Measurements from ENCODE around the gene RMDN3. TPM values are rescaled to one million over a fixed set of nuclear protein-coding genes. Genes with fewer than 3 reads are reported as not detected.
A peak's percentile ranks its signal among the peaks of the same experiment; 100 is the strongest.

The RMDN3 gene
- 10 to 100 TPM; 35.7 to 45.7 (median 43.2) TPM for polyA plus RNA-seq (ENCODE audit: insufficient read length in 4 of 4)

GRCh38 chr15:40754883-40755811, at the start of gene RMDN3:
Gene RMDN3, minus strand, starts transcription at chr15:40755254. Its CDS starts 471 bp downstream, at chr15:40754783.
- DNase-seq (ENCODE audit: low read depth in 4 of 4, low spot score in 2 of 4), result peak; percentile 87 to 94 (median 90)

- DNase-seq (ENCODE audit: low read depth in 4 of 4, low spot score in 2 of 4), result no peak
Observed at GRCh38 chr15:40803688-40804087, 48.6 kb upstream of the RMDN3 start.

GRCh38 chr15:40803076-40803475, 48.0 kb upstream of the RMDN3 start:
- no peak for DNase-seq (ENCODE audit: low read depth in 4 of 4, low spot score in 2 of 4)

GRCh38 chr15:40799523-40799922, 44.5 kb upstream of the RMDN3 start:
- no peak for DNase-seq (ENCODE audit: low read depth in 4 of 4, low spot score in 2 of 4)

- no peak for DNase-seq (ENCODE audit: low read depth in 4 of 4, low spot score in 2 of 4)
Observed at GRCh38 chr15:40796512-40796911, 41.5 kb upstream of the RMDN3 start.

- no peak for DNase-seq (ENCODE audit: low read depth in 4 of 4, low spot score in 2 of 4)
Observed at GRCh38 chr15:40796041-40796440, 41.0 kb upstream of the RMDN3 start.

- DNase-seq (ENCODE audit: low read depth in 4 of 4, low spot score in 2 of 4), result no peak
Observed at GRCh38 chr15:40793216-40793989, 38.3 kb upstream of the RMDN3 start.

- no peak for DNase-seq (ENCODE audit: low read depth in 4 of 4, low spot score in 2 of 4)
Observed at GRCh38 chr15:40792394-40792793, 37.3 kb upstream of the RMDN3 start.

- DNase-seq (ENCODE audit: low read depth in 4 of 4, low spot score in 2 of 4), result no peak
Observed at GRCh38 chr15:40790718-40791117, 35.7 kb upstream of the RMDN3 start.

- no peak for DNase-seq (ENCODE audit: low read depth in 4 of 4, low spot score in 2 of 4)
Observed at GRCh38 chr15:40789999-40790398, 34.9 kb upstream of the RMDN3 start.

GRCh38 chr15:40789119-40789518, 34.1 kb upstream of the RMDN3 start:
- DNase-seq (ENCODE audit: low read depth in 4 of 4, low spot score in 2 of 4), result no peak

GRCh38 chr15:40787991-40788390, 32.9 kb upstream of the RMDN3 start:
- no peak for DNase-seq (ENCODE audit: low read depth in 4 of 4, low spot score in 2 of 4)

- peak in 1 of 4 donors; percentile 53 for DNase-seq (ENCODE audit: low read depth in 4 of 4, low spot score in 2 of 4)
Observed at GRCh38 chr15:40787344-40787841, 32.3 kb upstream of the RMDN3 start.

GRCh38 chr15:40785814-40786213, 30.8 kb upstream of the RMDN3 start:
- no peak for DNase-seq (ENCODE audit: low read depth in 4 of 4, low spot score in 2 of 4)

GRCh38 chr15:40785164-40785563, 30.1 kb upstream of the RMDN3 start:
- no peak for DNase-seq (ENCODE audit: low read depth in 4 of 4, low spot score in 2 of 4)

- DNase-seq (ENCODE audit: low read depth in 4 of 4, low spot score in 2 of 4), result no peak
Observed at GRCh38 chr15:40782609-40783227, 27.7 kb upstream of the RMDN3 start.

GRCh38 chr15:40776537-40777141, 21.6 kb upstream of the RMDN3 start:
- DNase-seq (ENCODE audit: low read depth in 4 of 4, low spot score in 2 of 4), result no peak

GRCh38 chr15:40775740-40776536, 20.9 kb upstream of the RMDN3 start:
- no peak for DNase-seq (ENCODE audit: low read depth in 4 of 4, low spot score in 2 of 4)

- DNase-seq (ENCODE audit: low read depth in 4 of 4, low spot score in 2 of 4), result no peak
Observed at GRCh38 chr15:40775007-40775406, 20.0 kb upstream of the RMDN3 start.

GRCh38 chr15:40773902-40774301, 18.8 kb upstream of the RMDN3 start:
- no peak for DNase-seq (ENCODE audit: low read depth in 4 of 4, low spot score in 2 of 4)

Measured in left renal cortex interstitium (tissue), 4 donors.